Astrocyte of the spinal cord (primary cell): ENCODE measurements around the gene STUM.

ENCODE experiments used
- DNase-seq: peaks from one replicate; pipeline ENCODE4 v3.0.0; 2011; ENCODE audit warnings: low read depth, low spot score
- H3K4me3 ChIP-seq: 2 replicates; pipeline ENCODE4 v1.5.1; 2011; ENCODE audit warnings: low read depth, mild to moderate bottlenecking, low read length, moderate library complexity
- in situ Hi-C: cut with HindIII; loops from 2 replicates; pipeline ENCODE4 v1.10.0; 2017; ENCODE audit warnings: low sequenced_read_pairs
- TF ChIP-seq, protein P1 (sequence below): IDR thresholded peaks from 2 replicates; pipeline ENCODE4 v1.5.1; 2012; ENCODE audit warnings: low read depth, mild to moderate bottlenecking, low read length, inconsistent platforms

STUM gene

GRCh38 chr1:226641671-226642231, 93.2 kb downstream of the STUM start:
- TF ChIP-seq, protein P1, sequence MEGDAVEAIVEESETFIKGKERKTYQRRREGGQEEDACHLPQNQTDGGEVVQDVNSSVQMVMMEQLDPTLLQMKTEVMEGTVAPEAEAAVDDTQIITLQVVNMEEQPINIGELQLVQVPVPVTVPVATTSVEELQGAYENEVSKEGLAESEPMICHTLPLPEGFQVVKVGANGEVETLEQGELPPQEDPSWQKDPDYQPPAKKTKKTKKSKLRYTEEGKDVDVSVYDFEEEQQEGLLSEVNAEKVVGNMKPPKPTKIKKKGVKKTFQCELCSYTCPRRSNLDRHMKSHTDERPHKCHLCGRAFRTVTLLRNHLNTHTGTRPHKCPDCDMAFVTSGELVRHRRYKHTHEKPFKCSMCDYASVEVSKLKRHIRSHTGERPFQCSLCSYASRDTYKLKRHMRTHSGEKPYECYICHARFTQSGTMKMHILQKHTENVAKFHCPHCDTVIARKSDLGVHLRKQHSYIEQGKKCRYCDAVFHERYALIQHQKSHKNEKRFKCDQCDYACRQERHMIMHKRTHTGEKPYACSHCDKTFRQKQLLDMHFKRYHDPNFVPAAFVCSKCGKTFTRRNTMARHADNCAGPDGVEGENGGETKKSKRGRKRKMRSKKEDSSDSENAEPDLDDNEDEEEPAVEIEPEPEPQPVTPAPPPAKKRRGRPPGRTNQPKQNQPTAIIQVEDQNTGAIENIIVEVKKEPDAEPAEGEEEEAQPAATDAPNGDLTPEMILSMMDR, result no peak
- H3K4me3 ChIP-seq, result no peak overlapping the region
- DNase-seq, result no peak
- in situ Hi-C loops, result no loop called here

GRCh38 chr1:226642421-226642820, 93.9 kb downstream of the STUM start:
- TF ChIP-seq, protein P1, result no peak
- H3K4me3 ChIP-seq, result no peak overlapping the region
- DNase-seq, result no peak
- in situ Hi-C loops, result no loop called here

DNA sequence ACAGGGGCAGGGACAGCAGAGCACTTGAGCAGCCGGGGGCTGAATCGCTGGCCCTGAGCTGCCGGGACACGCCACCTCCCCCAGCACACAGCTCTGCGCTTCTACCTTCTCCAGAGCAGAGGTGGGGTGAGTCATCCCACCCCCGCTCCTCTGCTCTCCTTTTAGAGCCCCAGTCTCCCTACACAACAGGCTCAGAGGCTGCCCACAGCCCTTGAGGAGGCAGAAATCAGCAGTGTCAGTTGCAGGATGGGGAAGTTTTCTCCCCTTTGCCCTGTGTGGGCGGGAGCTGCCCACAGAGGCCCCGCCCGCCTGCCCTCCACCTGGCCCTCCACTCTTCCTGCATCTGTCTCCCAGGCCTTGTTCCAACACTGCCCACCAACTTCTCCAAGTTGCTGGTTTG, 94.6 kb downstream of the STUM start:
- in situ Hi-C loops, result no loop called here
- H3K4me3 ChIP-seq, result no peak overlapping the region
- peak; percentile 69 for DNase-seq
- TF ChIP-seq, protein P1, result no peak

GRCh38 chr1:226643611-226644540, 95.3 kb downstream of the STUM start:
- DNase-seq, result no peak
- no peak overlapping the region for H3K4me3 ChIP-seq
- in situ Hi-C loops, result no loop called here
- TF ChIP-seq, protein P1, result no peak

DNA sequence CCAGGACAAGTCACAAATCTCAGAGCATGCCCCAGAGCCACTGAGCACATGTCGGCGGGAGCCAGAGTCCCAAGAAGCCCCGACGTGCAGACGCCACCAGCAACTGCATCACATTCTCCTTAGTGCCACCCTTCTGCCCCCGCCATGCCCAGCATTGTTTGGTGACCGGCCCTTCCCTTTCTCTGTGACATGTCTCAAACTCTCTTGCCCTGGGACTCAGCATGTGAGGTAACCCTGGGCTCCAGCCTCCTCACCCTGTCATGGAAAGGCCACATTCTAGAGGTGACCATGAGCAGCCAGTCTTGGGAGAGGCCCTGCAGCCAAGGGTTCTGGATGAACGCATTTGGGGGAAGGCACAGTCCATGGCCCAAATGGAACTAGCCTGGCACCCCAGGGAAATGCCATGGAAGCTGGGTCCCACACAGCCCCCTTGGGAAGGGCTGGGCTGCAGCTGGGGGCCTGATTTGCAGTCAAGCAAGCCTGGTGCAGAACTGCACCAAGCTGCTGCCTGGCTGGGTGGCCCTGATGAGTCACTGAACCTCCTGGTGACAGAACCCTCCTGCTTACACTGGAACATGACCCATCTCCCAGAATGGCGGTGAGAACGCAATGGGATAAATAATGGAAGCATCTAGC, 96.1 kb downstream of the STUM start:
- DNase-seq, result no peak
- TF ChIP-seq, protein P1, result no peak
- in situ Hi-C loops, result no loop called here
- no peak overlapping the region for H3K4me3 ChIP-seq

- no peak for DNase-seq
- in situ Hi-C loops, result no loop called here
- TF ChIP-seq, protein P1, result no peak
- H3K4me3 ChIP-seq, result no peak overlapping the region
Observed at GRCh38 chr1:226645279-226645976, 96.9 kb downstream of the STUM start.
